NCI-H748 treated with DMSO at 0.1 percent for 48 hours (cell line): Measurements from ENCODE around the gene PRKCD.

ENCODE experiments used
- DNase-seq: peaks from one replicate; lab custom pipeline; 2025; lab: John Stamatoyannopoulos, UW

The PRKCD gene

GRCh38 chr3:53190659-53191058 is 29.6 kb downstream of the PRKCD start:
- no peak for DNase-seq

GRCh38 chr3:53191836-53192480 is 30.9 kb downstream of the PRKCD start:
- no peak for DNase-seq

- DNase-seq = no peak
Measured at GRCh38 chr3:53192608-53193007, 31.6 kb downstream of the PRKCD start.

- DNase-seq = no peak
Measured at GRCh38 chr3:53193466-53194209, 32.6 kb downstream of the PRKCD start.

GRCh38 chr3:53194210-53195065 is 33.4 kb downstream of the PRKCD start:
- no peak for DNase-seq

- no peak for DNase-seq
Measured at GRCh38 chr3:53195066-53195450, 34.0 kb downstream of the PRKCD start.

GRCh38 chr3:53195602-53196574 is 34.9 kb downstream of the PRKCD start:
- peak; percentile 23 for DNase-seq

- DNase-seq = no peak
Measured at GRCh38 chr3:53196575-53197407, 35.8 kb downstream of the PRKCD start.

- DNase-seq = no peak
Measured at GRCh38 chr3:53198256-53198977, 37.4 kb downstream of the PRKCD start.

- DNase-seq = no peak
Measured at GRCh38 chr3:53198996-53199395, 38.0 kb downstream of the PRKCD start.

GRCh38 chr3:53199834-53200233 is 38.8 kb downstream of the PRKCD start:
- DNase-seq = no peak

GRCh38 chr3:53200501-53201498 is 39.8 kb downstream of the PRKCD start:
- no peak for DNase-seq

GRCh38 chr3:53202331-53203015 is 41.5 kb downstream of the PRKCD start:
- no peak for DNase-seq

GRCh38 chr3:53211706-53212702 is 51.0 kb downstream of the PRKCD start:
- DNase-seq = no peak

GRCh38 chr3:53213276-53213675 is 52.3 kb downstream of the PRKCD start:
- DNase-seq = no peak

GRCh38 chr3:53215816-53216215 is 54.8 kb downstream of the PRKCD start:
- no peak for DNase-seq

- DNase-seq = no peak
Measured at GRCh38 chr3:53216723-53217122, 55.7 kb downstream of the PRKCD start.
